Glutamatergic neuron (in vitro differentiated cells): ENCODE data around the gene UBXN4. TPM values are rescaled to one million over a fixed set of nuclear protein-coding genes. Genes with fewer than 3 reads are reported as not detected.
"Not testable (repeated sequence)": the region's sequence is repeated elsewhere in the genome, so short reads cannot be mapped to it uniquely, and the experiment has no call there.

Experiments used
- DNase-seq: peaks from one replicate; pipeline ENCODE4 v3.0.0; 2022
- H3K27ac Mint-ChIP-seq: one replicate; pipeline ENCODE4 v1.8.0; 2020; ENCODE audit warnings: mild to moderate bottlenecking, mixed read lengths, inconsistent platforms; ENCODE audit not compliant: unreplicated experiment
- H3K27me3 Mint-ChIP-seq: one replicate; pipeline ENCODE4 v1.8.0; 2020; ENCODE audit warnings: mild to moderate bottlenecking, moderate library complexity, mixed read lengths, inconsistent platforms; ENCODE audit not compliant: unreplicated experiment
- H3K36me3 Mint-ChIP-seq: one replicate; pipeline ENCODE4 v1.8.0; 2020; ENCODE audit warnings: mild to moderate bottlenecking, mixed read lengths, inconsistent platforms; ENCODE audit not compliant: unreplicated experiment
- H3K4me1 Mint-ChIP-seq: one replicate; pipeline ENCODE4 v1.8.0; 2020; ENCODE audit warnings: mild to moderate bottlenecking, low read depth, mixed read lengths, inconsistent platforms; ENCODE audit not compliant: unreplicated experiment
- H3K4me3 Mint-ChIP-seq: one replicate; pipeline ENCODE4 v1.8.0; 2020; ENCODE audit warnings: mild to moderate bottlenecking, mixed read lengths, inconsistent platforms; ENCODE audit not compliant: unreplicated experiment
- H3K9me3 Mint-ChIP-seq: one replicate; pipeline ENCODE4 v1.8.0; 2020; ENCODE audit warnings: mild to moderate bottlenecking, moderate library complexity, mixed read lengths, inconsistent platforms; ENCODE audit not compliant: unreplicated experiment
- total RNA-seq: library from RNA; stranded (reverse); fragmentation: NEBNext Ultra II Directional; extraction: Animal tissue kit (Norgen Biotek cat#: 25700); gene quantifications from one replicate; pipeline ENCODE4 v1.2.1, GENCODE V29; 2021; ENCODE audit not compliant: unreplicated experiment
- TF ChIP-seq, protein P1 (sequence below): fragments of 200-600 bp; sonication (generic); IDR thresholded peaks from one replicate; pipeline ENCODE4 v1.5.0; 2021; ENCODE audit not compliant: partially characterized antibody, unreplicated experiment

The UBXN4 gene
- total RNA-seq, 1 donor from 2014 or later = 134 TPM

DNA sequence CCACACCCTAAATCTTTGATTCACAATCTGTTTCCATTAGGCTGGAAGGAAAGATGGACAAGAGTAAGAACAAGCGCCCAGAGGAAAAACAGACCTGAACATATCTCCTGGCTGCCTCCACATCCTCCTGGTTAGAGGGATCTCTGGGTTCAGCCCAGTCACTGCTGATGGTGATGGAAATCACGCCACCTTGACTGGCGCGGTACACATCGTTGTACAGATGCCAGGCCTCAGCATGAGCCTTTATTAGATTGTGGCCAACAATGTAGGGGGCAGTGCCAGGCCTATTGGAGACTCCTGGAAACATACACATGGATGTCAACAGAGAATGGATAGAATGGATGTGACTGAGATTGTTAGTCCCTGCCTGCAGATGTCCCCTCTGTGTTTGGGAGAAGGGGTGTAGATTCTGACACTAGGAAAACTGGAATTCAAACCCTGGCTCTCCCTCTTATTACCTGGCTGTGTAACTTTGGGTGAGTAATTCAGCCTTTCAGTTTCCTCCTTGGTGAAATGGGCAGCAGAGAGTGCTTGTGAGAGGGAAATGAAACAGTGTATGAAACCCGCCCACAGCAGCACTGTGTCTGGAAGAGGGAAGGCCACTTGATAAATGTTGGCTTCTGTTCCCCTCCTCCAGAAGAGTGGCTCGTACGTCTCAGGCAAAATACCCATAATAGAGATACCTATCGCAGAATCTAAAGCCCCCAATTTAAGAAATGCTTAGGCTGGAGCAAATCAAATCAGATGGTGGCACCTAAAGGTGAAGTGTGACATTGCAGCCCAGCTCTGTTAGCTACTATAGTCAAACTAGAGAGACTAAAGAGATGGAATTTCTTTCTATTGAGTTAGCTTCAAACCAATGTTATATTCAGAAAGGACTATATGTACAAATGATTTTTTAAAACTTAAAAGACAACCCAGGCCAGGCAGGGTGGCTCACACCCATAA, 59.1 kb downstream of the UBXN4 start:
- TF ChIP-seq, protein P1, sequence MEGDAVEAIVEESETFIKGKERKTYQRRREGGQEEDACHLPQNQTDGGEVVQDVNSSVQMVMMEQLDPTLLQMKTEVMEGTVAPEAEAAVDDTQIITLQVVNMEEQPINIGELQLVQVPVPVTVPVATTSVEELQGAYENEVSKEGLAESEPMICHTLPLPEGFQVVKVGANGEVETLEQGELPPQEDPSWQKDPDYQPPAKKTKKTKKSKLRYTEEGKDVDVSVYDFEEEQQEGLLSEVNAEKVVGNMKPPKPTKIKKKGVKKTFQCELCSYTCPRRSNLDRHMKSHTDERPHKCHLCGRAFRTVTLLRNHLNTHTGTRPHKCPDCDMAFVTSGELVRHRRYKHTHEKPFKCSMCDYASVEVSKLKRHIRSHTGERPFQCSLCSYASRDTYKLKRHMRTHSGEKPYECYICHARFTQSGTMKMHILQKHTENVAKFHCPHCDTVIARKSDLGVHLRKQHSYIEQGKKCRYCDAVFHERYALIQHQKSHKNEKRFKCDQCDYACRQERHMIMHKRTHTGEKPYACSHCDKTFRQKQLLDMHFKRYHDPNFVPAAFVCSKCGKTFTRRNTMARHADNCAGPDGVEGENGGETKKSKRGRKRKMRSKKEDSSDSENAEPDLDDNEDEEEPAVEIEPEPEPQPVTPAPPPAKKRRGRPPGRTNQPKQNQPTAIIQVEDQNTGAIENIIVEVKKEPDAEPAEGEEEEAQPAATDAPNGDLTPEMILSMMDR = no peak
- H3K27ac Mint-ChIP-seq = no peak overlapping the region
- H3K4me3 Mint-ChIP-seq = no peak overlapping the region
- peaks cover 4% of the 10 kb centered on the region for H3K36me3 Mint-ChIP-seq
- no peak for DNase-seq
- H3K27me3 Mint-ChIP-seq = peaks cover 4% of the 10 kb centered on the region
- peaks cover 2% of the 10 kb centered on the region for H3K9me3 Mint-ChIP-seq
- H3K4me1 Mint-ChIP-seq = no peaks in the 10 kb centered on the region

DNA sequence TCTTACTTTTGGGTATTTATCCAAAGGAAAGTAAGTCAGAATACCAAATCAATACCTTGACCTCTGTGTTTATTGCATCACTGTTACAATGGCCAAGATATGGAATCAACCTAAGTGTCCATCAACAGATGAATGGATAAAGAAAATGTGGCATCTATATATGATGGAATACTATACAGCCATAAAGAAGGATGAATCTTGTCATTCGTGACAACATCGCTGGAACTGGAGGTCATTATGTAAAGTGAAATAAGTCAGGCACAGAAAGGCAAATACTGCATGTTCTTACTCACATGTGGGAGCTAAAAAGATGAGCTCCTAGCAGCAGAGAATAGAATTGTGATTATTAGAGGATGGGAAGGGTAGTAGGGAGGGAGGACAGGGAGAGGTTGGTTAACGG, 60.7 kb downstream of the UBXN4 start:
- Mint-ChIP-seq H3K4me3 (no peak overlapping the region), H3K27me3 (peaks cover 4% of the 10 kb centered on the region), H3K9me3 (no peaks in the 10 kb centered on the region), H3K27ac (no peak overlapping the region), H3K36me3 (peaks cover 4% of the 10 kb centered on the region), H3K4me1 (no peaks in the 10 kb centered on the region)
- TF ChIP-seq, protein P1 = no peak
- no peak for DNase-seq

DNA sequence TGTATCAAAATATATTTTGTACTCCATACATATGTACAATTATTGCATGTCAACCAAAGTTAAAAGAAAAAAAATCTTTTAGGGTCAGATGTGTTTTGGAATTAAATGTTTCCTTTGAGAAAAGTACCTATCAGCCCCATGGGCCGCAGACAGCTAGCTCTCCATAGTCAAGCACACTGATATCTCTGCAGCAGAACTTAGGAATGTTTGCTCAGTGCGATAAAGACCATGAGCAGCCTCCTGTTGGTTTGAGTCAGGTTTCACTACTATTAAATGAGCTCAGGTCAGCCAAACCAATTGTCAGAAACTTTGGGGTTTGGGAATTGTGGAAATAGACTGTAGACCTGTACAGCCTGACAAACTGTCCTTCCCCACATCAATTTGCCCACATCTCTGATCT, 61.6 kb downstream of the UBXN4 start:
- DNase-seq = no peak
- Mint-ChIP-seq H3K27me3 (peaks cover 4% of the 10 kb centered on the region), H3K4me1 (no peaks in the 10 kb centered on the region), H3K27ac (no peak overlapping the region), H3K9me3 (no peaks in the 10 kb centered on the region), H3K4me3 (no peak overlapping the region), H3K36me3 (peaks cover 4% of the 10 kb centered on the region)
- TF ChIP-seq, protein P1 = no peak

DNA sequence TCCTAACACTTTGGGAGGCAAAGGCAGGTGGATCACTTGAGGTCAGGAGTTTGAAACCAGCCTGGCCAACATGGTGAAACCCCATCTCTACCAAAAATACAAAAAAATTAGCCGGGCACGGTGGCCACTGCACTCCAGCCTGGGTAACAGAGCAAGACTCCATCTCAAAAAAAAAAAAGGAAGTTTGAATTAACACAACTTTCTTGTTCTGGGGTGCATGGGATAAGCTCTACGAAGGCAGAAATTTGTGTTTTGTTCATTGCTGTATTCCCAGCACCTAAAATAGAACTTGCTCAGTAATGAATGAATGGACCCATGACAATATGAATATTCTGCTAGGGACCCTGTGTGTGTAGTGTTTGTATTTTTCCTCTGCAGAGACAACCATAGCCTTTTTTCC, 66.2 kb downstream of the UBXN4 start:
- H3K4me3 Mint-ChIP-seq, H3K9me3 Mint-ChIP-seq, H3K27ac Mint-ChIP-seq, H3K36me3 Mint-ChIP-seq, H3K27me3 Mint-ChIP-seq, H3K4me1 Mint-ChIP-seq, DNase-seq: not testable (repeated sequence)

DNA sequence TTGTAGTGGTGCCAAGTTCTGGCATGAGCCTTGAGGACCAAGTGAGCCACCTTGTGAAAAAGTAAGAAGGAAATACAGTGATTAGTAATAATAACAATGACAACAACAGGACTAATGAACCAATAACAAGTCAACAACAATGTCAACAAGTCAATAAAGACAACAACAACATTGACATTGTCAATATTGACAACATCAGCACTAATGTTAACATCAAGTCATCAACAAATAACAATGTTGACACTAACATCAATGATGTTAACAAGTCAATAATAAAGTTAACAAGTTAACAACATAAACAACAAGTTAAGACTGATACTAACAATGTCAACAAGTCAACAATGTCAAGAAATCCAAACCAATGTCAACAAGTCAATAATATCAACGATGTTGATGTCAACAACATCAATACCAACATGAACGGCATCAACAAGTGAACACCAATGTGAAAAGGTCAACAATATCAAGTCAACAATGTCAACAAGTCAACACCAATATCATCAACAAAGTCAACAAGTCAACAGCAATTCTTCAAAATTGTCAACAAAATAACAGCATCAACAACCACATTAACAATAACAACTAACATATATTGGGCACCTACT, 71.4 kb downstream of the UBXN4 start:
- Mint-ChIP-seq H3K9me3 (no peaks in the 10 kb centered on the region), H3K36me3 (peaks cover 10% of the 10 kb centered on the region), H3K4me3 (no peak overlapping the region), H3K4me1 (no peaks in the 10 kb centered on the region), H3K27ac (no peak overlapping the region), H3K27me3 (no peaks in the 10 kb centered on the region)
- TF ChIP-seq, protein P1 = no peak
- DNase-seq = no peak
